Mammary epithelial cell (primary cell): Measurements from ENCODE around the gene PGM1.

Experiments
- CTCF ChIP-seq, 2 donors: IDR thresholded peaks in 1 of 2; conservative IDR thresholded peaks in 1 of 2; 2 replicates each; pipeline ENCODE4 v1.5.1; 2011 to 2012; ENCODE audit warnings: inconsistent platforms in 2 of 2, low read length in 2 of 2, mild to moderate bottlenecking in 2 of 2, control low read depth in 1 of 2, low read depth in 1 of 2; ENCODE audit not compliant: insufficient read depth in 1 of 2; ENCODE audit errors: extremely low read depth in 1 of 2
- EZH2 ChIP-seq: IDR thresholded peaks from 2 replicates; pipeline ENCODE4 v1.6.1; 2012; ENCODE audit warnings: low read length, inconsistent platforms, borderline replicate concordance

DNA sequence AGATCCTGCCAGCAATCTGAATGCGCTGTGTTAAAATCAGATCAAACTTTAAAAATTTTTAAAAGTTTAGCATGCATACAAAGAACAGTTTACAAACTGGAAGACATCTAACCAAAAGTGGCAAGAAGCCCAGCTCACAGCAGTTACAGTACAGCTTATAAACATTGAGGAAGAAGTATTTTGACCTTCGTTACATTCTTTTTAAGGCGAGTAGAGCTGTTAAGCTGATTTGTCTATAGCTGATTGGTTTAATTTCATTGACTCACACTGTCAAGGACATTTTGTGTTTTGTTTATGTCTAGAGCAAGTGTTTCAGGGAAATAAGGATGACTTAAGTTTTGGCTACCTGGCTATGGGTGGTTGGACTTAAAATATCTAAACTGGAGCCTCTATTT lies 3.0 kb upstream of the PGM1 start:
- no peak for TF ChIP-seq CTCF (conservative IDR thresholded peaks at IDR 0.05 in 1 of 2, IDR thresholded peaks at IDR 0.05 in 1 of 2; ENCODE audit: extremely low read depth in 1 of 2, insufficient read depth in 1 of 2, low read depth in 1 of 2, low read length in 2 of 2)
- TF ChIP-seq EZH2, result no peak
